GM10847 (cell line): ENCODE measurements around the gene PSTPIP1.

Experiments
- POLR2A ChIP-seq: IDR thresholded peaks from 2 replicates; pipeline ENCODE4 v1.6.1; 2011; ENCODE audit not compliant: insufficient read length; ENCODE audit errors: extremely low read depth

Gene PSTPIP1

GRCh38 chr15:76988867-76989780, 5.8 kb upstream of the PSTPIP1 start:
- no peak for TF ChIP-seq POLR2A

GRCh38 chr15:76991048-76991447, 3.9 kb upstream of the PSTPIP1 start:
- no peak for TF ChIP-seq POLR2A

GRCh38 chr15:76991741-76992645, 2.9 kb upstream of the PSTPIP1 start:
- no peak for TF ChIP-seq POLR2A

GRCh38 chr15:76993114-76993725, 1.7 kb upstream of the PSTPIP1 start:
- TF ChIP-seq POLR2A, result no peak

- no peak for TF ChIP-seq POLR2A
Measured at GRCh38 chr15:76994001-76994400, 925 bp upstream of the PSTPIP1 start.

GRCh38 chr15:76994496-76994895, 430 bp upstream of the PSTPIP1 start:
- TF ChIP-seq POLR2A, result no peak

- TF ChIP-seq POLR2A, result no peak
Measured at GRCh38 chr15:76996076-76996525, 1.2 kb downstream of the PSTPIP1 start.

- TF ChIP-seq POLR2A, result no peak
Measured at GRCh38 chr15:76996526-76997401, 1.8 kb downstream of the PSTPIP1 start.

GRCh38 chr15:76998663-76999285, 3.8 kb downstream of the PSTPIP1 start:
- TF ChIP-seq POLR2A, result no peak

GRCh38 chr15:76999996-77000395, 5.1 kb downstream of the PSTPIP1 start:
- no peak for TF ChIP-seq POLR2A

- TF ChIP-seq POLR2A, result no peak
Measured at GRCh38 chr15:77001351-77001750, 6.4 kb downstream of the PSTPIP1 start.

- TF ChIP-seq POLR2A, result no peak
Measured at GRCh38 chr15:77001966-77002365, 7.0 kb downstream of the PSTPIP1 start.

- no peak for TF ChIP-seq POLR2A
Measured at GRCh38 chr15:77002436-77002835, 7.5 kb downstream of the PSTPIP1 start.
